PC-9 (cell line): ENCODE data around the gene PGA5. TPM values are rescaled to one million over a fixed set of nuclear protein-coding genes. Genes with fewer than 3 reads are reported as not detected.

Experiments used
- BruUV-seq: library from RNA; stranded (reverse); fragments of 400-500 nt; replicated peaks from 2 replicates; lab custom pipeline; 2021; lab: Mats Ljungman, UMichigan
- CTCF ChIA-PET: fragments of 300-600 bp; sonication (Branson Sonifier 250); formaldehyde crosslinking; loops from one replicate; lab custom pipeline; 2022; ENCODE audit warnings: antibody characterized with exemption; lab: Charles Lee
- POLR2A ChIA-PET: fragments of 300-600 bp; sonication (Branson Sonifier 250); formaldehyde crosslinking; loops from one replicate; lab custom pipeline; 2022; ENCODE audit warnings: antibody characterized with exemption; ENCODE audit not compliant: unreplicated experiment; lab: Charles Lee
- DNase-seq, 2 experiments: peaks; one replicate each; pipeline versions ENCODE4 v3.0.0 to v3.0.0-alpha.2; 2015 to 2022; ENCODE audit warnings: mixed read lengths in 1 of 2
- H2AFZ ChIP-seq: fragments of 200-600 bp; sonication (generic); 2 replicates; pipeline ENCODE4 v1.8.1; 2017; ENCODE audit warnings: antibody characterized with exemption
- H3F3A ChIP-seq: fragments of 200-600 bp; sonication (generic); 2 replicates; pipeline ENCODE4 v1.8.1; 2017; ENCODE audit warnings: antibody characterized with exemption, mild to moderate bottlenecking, low read depth; ENCODE audit not compliant: insufficient read depth
- H3K27ac ChIP-seq: fragments of 200-600 bp; sonication (generic); 2 replicates; pipeline ENCODE4 v1.6.1; 2016; ENCODE audit warnings: mixed run types
- H3K27me3 ChIP-seq: fragments of 200-600 bp; sonication (generic); 2 replicates; pipeline ENCODE4 v1.6.1; 2016; ENCODE audit warnings: low read depth, mixed run types; ENCODE audit not compliant: insufficient read depth
- H3K36me3 ChIP-seq: fragments of 200-600 bp; sonication (generic); 2 replicates; pipeline ENCODE4 v1.6.1; 2016; ENCODE audit warnings: low read depth, mixed run types
- H3K4me1 ChIP-seq: fragments of 200-600 bp; sonication (generic); replicated peaks from 2 replicates; pipeline ENCODE4 v1.6.1; 2016; ENCODE audit warnings: mixed run types; ENCODE audit not compliant: insufficient read depth
- H3K4me2 ChIP-seq: fragments of 200-600 bp; sonication (generic); 2 replicates; pipeline ENCODE4 v1.6.1; 2017; ENCODE audit warnings: mixed run types
- H3K4me3 ChIP-seq: fragments of 200-600 bp; sonication (generic); 2 replicates; pipeline ENCODE4 v1.6.1; 2016; ENCODE audit warnings: mixed run types
- H3K79me2 ChIP-seq: fragments of 200-600 bp; sonication (generic); 2 replicates; pipeline ENCODE4 v1.6.1; 2017; ENCODE audit warnings: low read depth, mixed run types
- H3K9me2 ChIP-seq: fragments of 200-600 bp; sonication (generic); 2 replicates; pipeline ENCODE4 v1.8.1; 2017; ENCODE audit warnings: mild to moderate bottlenecking; ENCODE audit not compliant: insufficient read depth
- H3K9me3 ChIP-seq: fragments of 200-600 bp; sonication (generic); 2 replicates; pipeline ENCODE4 v1.8.1; 2016; ENCODE audit warnings: low read depth; ENCODE audit not compliant: insufficient read depth
- H4K20me1 ChIP-seq: fragments of 200-600 bp; sonication (generic); 2 replicates; pipeline ENCODE4 v1.8.1; 2017; ENCODE audit not compliant: insufficient read depth
- EZH2 ChIP-seq: fragments of 200-600 bp; sonication (generic); IDR thresholded peaks from 2 replicates; pipeline ENCODE4 v1.8.0; 2017; ENCODE audit warnings: antibody characterized with exemption, low read depth
- intact Hi-C: fragments of 100-400 bp; cut with micrococcal nuclease; formaldehyde crosslinking; loops from one replicate; pipeline ENCODE4 v1.10.0; 2022; ENCODE audit not compliant: unreplicated experiment
- total RNA-seq: library from RNA; stranded (reverse); gene quantifications from 2 replicates; pipeline ENCODE4 v1.2.3, GENCODE V29; 2021
- TF ChIP-seq, protein P1 (sequence below): fragments of 200-600 bp; sonication (generic); conservative IDR thresholded peaks from 2 replicates; pipeline ENCODE4 v1.6.1; 2017; ENCODE audit warnings: mixed run types, antibody characterized with exemption, mild to moderate bottlenecking, moderate library complexity

Gene PGA5
- total RNA-seq, 1 experiment from 2014 or later = not detected

DNA sequence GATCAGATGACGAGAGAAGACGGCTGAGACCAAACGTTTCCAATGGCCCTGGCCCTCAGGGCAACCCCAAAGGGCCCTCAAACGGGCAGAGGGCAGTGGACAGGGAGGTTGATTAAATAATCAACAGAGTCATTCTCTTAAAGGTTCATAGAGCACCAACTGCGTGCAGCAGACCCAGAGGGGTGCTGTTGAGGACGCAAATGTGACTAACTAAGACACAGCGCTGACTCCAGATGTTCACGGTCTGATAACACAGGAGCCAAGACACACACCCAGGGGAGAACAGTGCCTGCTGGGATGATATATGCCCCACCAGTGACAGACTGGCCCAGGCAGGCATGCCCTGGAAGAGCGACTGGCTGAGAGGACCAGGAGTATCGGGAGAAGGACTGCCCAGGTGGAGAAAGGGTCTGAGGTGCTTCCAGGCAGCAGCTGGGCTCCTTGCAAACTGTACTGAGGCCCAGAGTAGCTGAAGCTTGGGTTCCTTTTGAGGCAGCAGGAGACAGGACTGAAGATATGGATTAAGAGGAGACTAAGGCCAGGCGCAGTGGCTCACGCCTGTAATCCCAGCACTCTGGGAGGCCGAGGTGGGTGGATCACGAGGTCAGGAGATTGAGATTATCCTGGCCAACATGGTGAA is 46.5 kb downstream of the PGA5 start:
- H3K36me3 ChIP-seq = no peaks in the 10 kb centered on the region
- H3F3A ChIP-seq = no peaks in the 10 kb centered on the region; the same call in 1 of the 2 replicates
- POLR2A ChIA-PET = no interaction called here
- intact Hi-C loops = no loop called here
- DNase-seq = no peak
- H3K27me3 ChIP-seq = no peaks in the 10 kb centered on the region
- no peaks in the 10 kb centered on the region for H3K4me1 ChIP-seq
- H3K9me2 ChIP-seq = no peaks in the 10 kb centered on the region
- TF ChIP-seq, protein P1, sequence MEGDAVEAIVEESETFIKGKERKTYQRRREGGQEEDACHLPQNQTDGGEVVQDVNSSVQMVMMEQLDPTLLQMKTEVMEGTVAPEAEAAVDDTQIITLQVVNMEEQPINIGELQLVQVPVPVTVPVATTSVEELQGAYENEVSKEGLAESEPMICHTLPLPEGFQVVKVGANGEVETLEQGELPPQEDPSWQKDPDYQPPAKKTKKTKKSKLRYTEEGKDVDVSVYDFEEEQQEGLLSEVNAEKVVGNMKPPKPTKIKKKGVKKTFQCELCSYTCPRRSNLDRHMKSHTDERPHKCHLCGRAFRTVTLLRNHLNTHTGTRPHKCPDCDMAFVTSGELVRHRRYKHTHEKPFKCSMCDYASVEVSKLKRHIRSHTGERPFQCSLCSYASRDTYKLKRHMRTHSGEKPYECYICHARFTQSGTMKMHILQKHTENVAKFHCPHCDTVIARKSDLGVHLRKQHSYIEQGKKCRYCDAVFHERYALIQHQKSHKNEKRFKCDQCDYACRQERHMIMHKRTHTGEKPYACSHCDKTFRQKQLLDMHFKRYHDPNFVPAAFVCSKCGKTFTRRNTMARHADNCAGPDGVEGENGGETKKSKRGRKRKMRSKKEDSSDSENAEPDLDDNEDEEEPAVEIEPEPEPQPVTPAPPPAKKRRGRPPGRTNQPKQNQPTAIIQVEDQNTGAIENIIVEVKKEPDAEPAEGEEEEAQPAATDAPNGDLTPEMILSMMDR = no peak
- TF ChIP-seq EZH2 = no peak
- no peaks in the 10 kb centered on the region for H3K79me2 ChIP-seq
- CTCF ChIA-PET = interaction anchor here (0.7 kb wide), 2 partner anchors 25 to 348 kb away, joined by 10 to 14 read pairs; no protein-coding TSS in a partner anchor
- 0 out of 2 replicates have a peak, but pooled peaks cover 3% of the 10 kb centered on the region for H4K20me1 ChIP-seq
- H3K9me3 ChIP-seq = no peaks in the 10 kb centered on the region
- H2AFZ ChIP-seq = no peak overlapping the region
- no peak overlapping the region for H3K27ac ChIP-seq
- BruUV-seq = no TSS peak
- no peak overlapping the region for H3K4me2 ChIP-seq
- no peak overlapping the region for H3K4me3 ChIP-seq

DNA sequence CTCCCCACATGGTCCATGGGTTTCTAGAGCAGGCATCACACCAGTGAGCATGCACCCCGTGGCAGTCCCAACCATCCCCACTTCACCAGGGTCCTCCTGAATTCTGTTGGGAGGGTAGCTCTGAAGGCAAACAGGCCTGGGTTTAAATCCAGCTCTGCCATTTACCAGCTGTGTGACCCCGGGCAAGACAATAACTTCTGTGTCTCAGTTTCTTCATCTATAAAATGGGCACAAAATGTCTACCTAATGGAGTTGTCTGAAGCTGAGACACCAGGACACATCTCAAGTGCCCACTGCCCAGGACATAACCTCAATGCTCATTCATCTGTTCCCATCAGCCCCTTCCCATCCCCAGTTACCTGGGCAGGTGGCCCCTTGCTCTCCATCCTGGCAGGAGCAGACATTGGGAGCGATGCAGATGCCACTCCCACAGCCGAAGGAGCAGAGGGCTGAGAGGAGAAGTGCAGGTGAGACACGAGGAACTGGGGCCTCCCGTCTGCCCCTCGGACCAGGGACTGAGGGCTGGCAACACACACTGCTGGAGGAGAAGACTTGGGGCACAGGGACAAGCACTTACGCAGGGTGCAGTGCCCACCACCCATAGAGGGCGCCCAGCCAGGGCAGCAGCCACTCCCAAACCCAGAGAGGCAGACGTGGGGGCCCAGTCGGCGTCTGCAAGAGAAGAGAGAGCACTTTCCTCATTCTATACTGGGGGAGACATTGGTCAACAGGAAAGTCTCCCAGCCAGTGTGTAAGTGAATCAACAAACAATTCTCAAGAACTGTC is 50.1 kb downstream of the PGA5 start:
- H3K79me2 ChIP-seq = no peaks in the 10 kb centered on the region
- H3K9me3 ChIP-seq = no peaks in the 10 kb centered on the region
- ChIA-PET CTCF (no interaction called here), POLR2A (no interaction called here)
- no peak overlapping the region for H2AFZ ChIP-seq
- no peaks in the 10 kb centered on the region for H3K9me2 ChIP-seq
- no peak overlapping the region for H3K4me3 ChIP-seq
- no peaks in the 10 kb centered on the region for H3K36me3 ChIP-seq
- 0 out of 2 replicates have a peak, but pooled peaks cover 4% of the 10 kb centered on the region for H4K20me1 ChIP-seq
- H3K4me1 ChIP-seq = no peaks in the 10 kb centered on the region
- no peak overlapping the region for H3K27ac ChIP-seq
- BruUV-seq = no TSS peak
- H3K4me2 ChIP-seq = no peak overlapping the region
- no peaks in the 10 kb centered on the region for H3F3A ChIP-seq
- no peak for TF ChIP-seq EZH2
- TF ChIP-seq, protein P1 = no peak; the same call in 1 of the 2 replicates
- H3K27me3 ChIP-seq = peaks cover 14% of the 10 kb centered on the region; the same call in 1 of the 2 replicates
- DNase-seq = no peak
- intact Hi-C loops = no loop called here

GRCh38 chr11:61292356-61292755 is 51.4 kb downstream of the PGA5 start:
- ChIA-PET POLR2A (no interaction called here), CTCF (no interaction called here)
- no TSS peak for BruUV-seq
- no peak overlapping the region for H2AFZ ChIP-seq
- no peaks in the 10 kb centered on the region for H3K9me2 ChIP-seq
- intact Hi-C loops = no loop called here
- no peak overlapping the region for H3K4me2 ChIP-seq
- no peak overlapping the region for H3K27ac ChIP-seq
- TF ChIP-seq EZH2 = no peak
- TF ChIP-seq, protein P1 = no peak
- no peaks in the 10 kb centered on the region for H3K9me3 ChIP-seq
- H3K4me1 ChIP-seq = no peaks in the 10 kb centered on the region
- no peaks in the 10 kb centered on the region for H3K79me2 ChIP-seq
- no peaks in the 10 kb centered on the region for H3K36me3 ChIP-seq
- no peak for DNase-seq
- H3K27me3 ChIP-seq = peaks cover 14% of the 10 kb centered on the region; the same call in 1 of the 2 replicates
- H4K20me1 ChIP-seq = 0 out of 2 replicates have a peak, but pooled peaks cover 4% of the 10 kb centered on the region
- no peak overlapping the region for H3K4me3 ChIP-seq
- peaks cover 7% of the 10 kb centered on the region; the same call in 1 of the 2 replicates for H3F3A ChIP-seq
